Spleen (tissue), 11 donors: ENCODE data around the gene DTNA. TPM values are rescaled to one million over a fixed set of nuclear protein-coding genes. Genes with fewer than 3 reads are reported as not detected.

ENCODE experiments used
- DNase-seq: peaks from one replicate; pipeline ENCODE4 v3.0.0-alpha.2; 2020
- H3K27ac ChIP-seq, 8 donors: fragments of 200-600 bp; sonication (generic) in 7 of 8; 1 replicate in 4 of 8; 2 replicates in 4 of 8; pipeline versions ENCODE4 v1.5.0 to v1.8.0; 2016 to 2021; ENCODE audit warnings: inconsistent platforms in 4 of 8, mild to moderate bottlenecking in 4 of 8, moderate library complexity in 1 of 8
- H3K27me3 ChIP-seq, 7 donors: fragments of 200-600 bp; sonication (generic) in 6 of 7; replicated peaks in 1 of 7; 1 replicate in 4 of 7; 2 replicates in 3 of 7; pipeline versions ENCODE4 v1.5.0 to v1.8.0; 2016 to 2021; ENCODE audit warnings: inconsistent platforms in 3 of 7, mild to moderate bottlenecking in 1 of 7
- H3K36me3 ChIP-seq, 6 donors: fragments of 200-600 bp; sonication (generic) in 5 of 6; 1 replicate in 4 of 6; 2 replicates in 2 of 6; pipeline versions ENCODE4 v1.5.0 to v1.8.0; 2016 to 2021; ENCODE audit warnings: inconsistent platforms in 2 of 6
- H3K4me1 ChIP-seq, 6 donors: fragments of 200-600 bp; sonication (generic) in 5 of 6; 1 replicate in 3 of 6; 2 replicates in 3 of 6; pipeline versions ENCODE4 v1.5.0 to v1.8.0; 2016 to 2021; ENCODE audit warnings: inconsistent platforms in 3 of 6
- H3K4me3 ChIP-seq, 8 donors: fragments of 200-600 bp; sonication (generic) in 7 of 8; 1 replicate in 4 of 8; 2 replicates in 4 of 8; pipeline versions ENCODE4 v1.5.0 to v1.8.0; 2016 to 2021; ENCODE audit warnings: inconsistent platforms in 4 of 8, mild to moderate bottlenecking in 4 of 8, moderate library complexity in 2 of 8
- H3K9me3 ChIP-seq, 8 donors: fragments of 200-600 bp; sonication (generic) in 7 of 8; 1 replicate in 4 of 8; 2 replicates in 4 of 8; pipeline versions ENCODE4 v1.5.0 to v1.8.0; 2016 to 2021; ENCODE audit warnings: inconsistent platforms in 4 of 8
- POLR2A ChIP-seq, 3 donors: fragments of 450-650 bp; IDR thresholded peaks; one replicate each; pipeline ENCODE4 v1.5.1; 2017; ENCODE audit warnings: antibody characterized with exemption in 3 of 3, mild to moderate bottlenecking in 1 of 3
- POLR2AphosphoS5 ChIP-seq, 3 donors: sonication (generic); formaldehyde crosslinking; IDR thresholded peaks; one replicate each; pipeline ENCODE4 v1.5.1; 2017; ENCODE audit warnings: antibody characterized with exemption in 3 of 3
- WGBS, 5 donors: extraction: QIAGEN DNeasy Blood & Tissue Kit in 3 of 5; methylation state at CpG; one replicate each; pipeline versions ENCODE4 v1.1.5 to v1.1.7; 2013 to 2018; 5-methylcytosine and 5-hydroxymethylcytosine counted together
- intact Hi-C: fragments of 100-400 bp; cut with DNase I; formaldehyde crosslinking; loops from one replicate; pipeline ENCODE4 v1.15.0; 2023; ENCODE audit warnings: low total_unique reads
- polyA plus RNA-seq, 3 donors: library from polyadenylated mRNA; stranded (reverse); fragments of 200-250 nt; gene quantifications; one replicate each; pipeline ENCODE4 v1.2.1, GENCODE V29; 2013
- total RNA-seq, 7 donors: library from RNA; depleted of rRNA in 3 of 7; stranded (reverse); fragments of >200 nt in 3 of 7; fragmentation: NEBNext Ultra II Directional in 4 of 7; extraction: Animal tissue kit (Norgen Biotek cat#: 25700) in 4 of 7; gene quantifications; one replicate each; pipeline versions ENCODE4 v1.1.0 to v1.2.1, GENCODE V29; 2016 to 2021
- TF ChIP-seq, protein P1 (sequence below), 11 experiments: fragments of 200-600 bp in 7 of 11; fragments of 450-650 bp in 4 of 11; sonication (generic) in 4 of 11; IDR thresholded peaks in 8 of 11; conservative IDR thresholded peaks in 3 of 11; 1 replicate in 7 of 11; 2 replicates in 4 of 11; pipeline versions ENCODE4 v1.4.0 to v1.8.0; 2016 to 2021; ENCODE audit warnings: antibody characterized with exemption in 11 of 11, inconsistent platforms in 4 of 11, mild to moderate bottlenecking in 1 of 11
- donor health status: healthy with polysubstance abuse.
- donor health status: DM: no; HTN: no; CAD: no; lungs with moderate emphysema.
- donor health status: DM: no; HTN: no; CAD: no.
- donor health status: Bipolar disorder and iron deficiency.
- donor health status: healthy.
- donor health status: DM: no; HTN: no; CAD: no.
- donor health status: DM: yes; HTN: yes; CAD: no.

The DTNA gene
- total and polyA plus RNA-seq, 10 donors = 3.0 to 29.2 (median 14.2) TPM

DNA sequence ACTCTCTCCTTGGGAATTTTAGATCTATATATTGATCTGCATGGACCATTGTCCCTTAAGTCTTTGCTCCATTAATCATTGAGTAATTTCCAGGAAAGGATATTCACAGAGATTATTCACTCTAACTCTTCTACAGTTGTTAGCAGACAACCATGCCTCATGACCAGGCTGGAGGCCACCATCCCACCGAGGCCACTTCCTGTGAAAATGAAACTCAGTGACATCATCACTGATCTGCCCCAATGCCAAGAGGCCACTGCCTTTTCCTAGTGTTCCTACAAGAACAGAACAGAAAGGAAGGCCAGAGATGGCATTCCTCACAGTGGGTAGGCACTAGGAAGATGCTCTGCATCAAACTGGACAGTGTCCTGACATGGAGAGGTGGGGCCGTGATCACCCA is 161.3 kb downstream of the DTNA start:
- TF ChIP-seq POLR2A (IDR thresholded peaks at IDR 0.05) (no peak), POLR2AphosphoS5 (IDR thresholded peaks at IDR 0.05) (no peak)
- TF ChIP-seq, protein P1, sequence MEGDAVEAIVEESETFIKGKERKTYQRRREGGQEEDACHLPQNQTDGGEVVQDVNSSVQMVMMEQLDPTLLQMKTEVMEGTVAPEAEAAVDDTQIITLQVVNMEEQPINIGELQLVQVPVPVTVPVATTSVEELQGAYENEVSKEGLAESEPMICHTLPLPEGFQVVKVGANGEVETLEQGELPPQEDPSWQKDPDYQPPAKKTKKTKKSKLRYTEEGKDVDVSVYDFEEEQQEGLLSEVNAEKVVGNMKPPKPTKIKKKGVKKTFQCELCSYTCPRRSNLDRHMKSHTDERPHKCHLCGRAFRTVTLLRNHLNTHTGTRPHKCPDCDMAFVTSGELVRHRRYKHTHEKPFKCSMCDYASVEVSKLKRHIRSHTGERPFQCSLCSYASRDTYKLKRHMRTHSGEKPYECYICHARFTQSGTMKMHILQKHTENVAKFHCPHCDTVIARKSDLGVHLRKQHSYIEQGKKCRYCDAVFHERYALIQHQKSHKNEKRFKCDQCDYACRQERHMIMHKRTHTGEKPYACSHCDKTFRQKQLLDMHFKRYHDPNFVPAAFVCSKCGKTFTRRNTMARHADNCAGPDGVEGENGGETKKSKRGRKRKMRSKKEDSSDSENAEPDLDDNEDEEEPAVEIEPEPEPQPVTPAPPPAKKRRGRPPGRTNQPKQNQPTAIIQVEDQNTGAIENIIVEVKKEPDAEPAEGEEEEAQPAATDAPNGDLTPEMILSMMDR (IDR thresholded peaks at IDR 0.05 in 8 of 11, conservative IDR thresholded peaks at IDR 0.05 in 3 of 11) = no peak
- DNase-seq = no peak
- no peaks in the 10 kb centered on the region for H3K27me3 ChIP-seq
- H3K9me3 ChIP-seq = no peaks in the 10 kb centered on the region
- no peak overlapping the region for H3K27ac ChIP-seq
- no peaks in the 10 kb centered on the region for H3K36me3 ChIP-seq
- no peaks in the 10 kb centered on the region for H3K4me1 ChIP-seq
- 54 to 59% (median 55%) methylated on average over 2 of the region's 2 CpGs for WGBS, 5 donors
- intact Hi-C loops = no loop called here
- H3K4me3 ChIP-seq = no peak overlapping the region

DNA sequence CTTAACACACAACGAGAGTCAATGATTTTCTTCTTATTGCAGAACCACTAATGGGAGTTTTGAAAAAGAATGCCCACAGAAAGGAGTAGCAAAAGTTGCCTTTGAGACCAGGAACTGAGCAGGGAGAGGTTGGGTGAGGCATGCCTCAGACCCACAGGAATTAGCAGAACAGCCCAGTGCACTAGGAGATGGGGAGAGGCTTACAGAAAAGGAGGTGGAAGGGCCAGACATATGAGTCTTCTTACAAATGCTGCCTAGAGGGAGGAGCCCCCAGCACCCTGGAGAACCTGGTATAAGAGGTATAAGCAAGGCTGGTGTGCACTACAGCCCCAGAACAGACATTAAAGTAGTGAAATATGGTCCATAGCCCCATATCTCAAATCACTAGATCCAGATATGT is 162.0 kb downstream of the DTNA start:
- no peak overlapping the region for H3K4me3 ChIP-seq
- no peak for DNase-seq
- H3K27me3 ChIP-seq = no peaks in the 10 kb centered on the region
- H3K4me1 ChIP-seq = no peaks in the 10 kb centered on the region
- H3K27ac ChIP-seq = no peak overlapping the region
- WGBS, 5 donors = 69 to 89% (median 84%) methylated on average over 1 of the region's 1 CpG
- H3K36me3 ChIP-seq = no peaks in the 10 kb centered on the region
- no peaks in the 10 kb centered on the region for H3K9me3 ChIP-seq
- intact Hi-C loops = no loop called here
- TF ChIP-seq, protein P1 (IDR thresholded peaks at IDR 0.05 in 8 of 11, conservative IDR thresholded peaks at IDR 0.05 in 3 of 11) = no peak
- TF ChIP-seq POLR2AphosphoS5 (IDR thresholded peaks at IDR 0.05) = no peak

DNA sequence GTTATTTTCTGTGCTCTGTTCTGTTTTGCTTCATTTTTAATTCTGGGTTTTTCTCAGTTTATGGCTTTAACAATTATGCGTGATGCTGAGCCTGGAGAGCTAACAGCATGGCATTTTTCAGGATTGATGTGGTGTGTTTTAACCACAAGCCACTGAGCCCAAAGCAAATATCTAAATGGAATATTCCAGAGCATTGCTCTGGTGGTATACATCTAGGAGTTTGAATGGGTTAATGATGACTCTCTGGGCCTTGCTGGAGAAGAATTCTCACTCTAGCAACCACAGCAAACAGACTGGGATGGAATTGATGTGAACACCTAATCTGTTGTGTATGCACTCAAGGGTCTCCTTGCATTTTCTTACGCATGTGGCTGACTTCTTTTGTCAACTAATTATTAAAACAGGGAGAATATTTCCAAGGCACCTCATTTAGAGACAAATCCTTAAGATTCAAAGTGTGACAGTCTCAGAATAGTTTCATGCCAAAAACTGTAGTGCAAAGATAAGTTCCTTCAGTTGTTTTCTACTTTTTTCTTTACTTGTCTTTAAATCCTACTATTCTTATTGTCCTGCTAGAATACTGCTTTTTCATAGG is 164.0 kb downstream of the DTNA start:
- Histone ChIP-seq H3K4me1 (no peaks in the 10 kb centered on the region), H3K9me3 (no peaks in the 10 kb centered on the region), H3K27ac (no peak overlapping the region), H3K27me3 (no peaks in the 10 kb centered on the region), H3K36me3 (no peaks in the 10 kb centered on the region), H3K4me3 (no peak overlapping the region)
- TF ChIP-seq POLR2A (IDR thresholded peaks at IDR 0.05) = no peak
- no peak for TF ChIP-seq POLR2AphosphoS5 (IDR thresholded peaks at IDR 0.05)
- TF ChIP-seq, protein P1 (IDR thresholded peaks at IDR 0.05 in 8 of 11, conservative IDR thresholded peaks at IDR 0.05 in 3 of 11) = no peak
- 84 to 96% (median 93%) methylated on average over 2 of the region's 2 CpGs for WGBS, 5 donors
- intact Hi-C loops = no loop called here
- no peak for DNase-seq

DNA sequence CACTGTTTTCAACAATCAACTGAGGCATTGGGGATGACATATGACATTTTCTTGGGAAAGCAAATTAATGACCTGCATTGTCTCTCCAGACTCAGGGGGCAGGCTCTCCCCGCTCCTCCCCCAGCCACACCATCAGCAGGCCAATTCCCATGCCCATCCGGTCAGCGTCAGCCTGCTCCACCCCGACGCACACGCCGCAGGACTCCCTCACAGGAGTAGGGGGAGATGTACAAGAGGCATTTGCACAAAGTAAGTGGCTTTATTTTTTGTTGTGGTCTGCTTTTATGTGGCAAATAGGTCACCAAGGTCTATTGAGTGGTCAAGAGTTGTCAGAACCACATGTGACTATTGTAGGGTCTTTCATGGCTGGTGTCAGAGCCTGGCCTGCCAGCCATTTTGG is 165.1 kb downstream of the DTNA start:
- H3K4me3 ChIP-seq = no peak overlapping the region
- intact Hi-C loops = no loop called here
- no peaks in the 10 kb centered on the region for H3K4me1 ChIP-seq
- no peak for TF ChIP-seq POLR2AphosphoS5 (IDR thresholded peaks at IDR 0.05)
- no peak for TF ChIP-seq POLR2A (IDR thresholded peaks at IDR 0.05)
- TF ChIP-seq, protein P1 (IDR thresholded peaks at IDR 0.05 in 8 of 11, conservative IDR thresholded peaks at IDR 0.05 in 3 of 11) = no peak
- H3K27me3 ChIP-seq = no peaks in the 10 kb centered on the region
- no peak overlapping the region for H3K27ac ChIP-seq
- no peaks in the 10 kb centered on the region for H3K9me3 ChIP-seq
- no peak for DNase-seq
- H3K36me3 ChIP-seq = no peaks in the 10 kb centered on the region
- WGBS, 5 donors = 89 to 96% (median 92%) methylated on average over 7 of the region's 7 CpGs
